NB4 (cell line): ENCODE data around the gene LRRC4B.
A peak's percentile ranks its signal among the peaks of the same experiment; 100 is the strongest.
"Not testable (repeated sequence)": the region's sequence is repeated elsewhere in the genome, so short reads cannot be mapped to it uniquely, and the experiment has no call there.

Source experiments
- DNase-seq: peaks from one replicate; pipeline ENCODE4 v3.0.0; 2010; ENCODE audit warnings: low read depth
- H3K4me3 ChIP-seq: one replicate; pipeline ENCODE4 v1.5.1; 2011; ENCODE audit warnings: mild to moderate bottlenecking, low read depth, low read length, moderate library complexity
- CTCF ChIP-seq: IDR thresholded peaks from one replicate; pipeline ENCODE4 v1.5.1; 2012; ENCODE audit warnings: low read depth, low read length
- MAX ChIP-seq: IDR thresholded peaks from 2 replicates; pipeline ENCODE4 v1.6.1; 2011; ENCODE audit warnings: low read depth, low read length
- MYC ChIP-seq: IDR thresholded peaks from 2 replicates; pipeline ENCODE4 v1.6.1; 2011; ENCODE audit warnings: low read depth, low read length
- POLR2A ChIP-seq: IDR thresholded peaks from 2 replicates; pipeline ENCODE4 v1.6.1; 2011; ENCODE audit warnings: mild to moderate bottlenecking; ENCODE audit not compliant: insufficient read length; ENCODE audit errors: extremely low read depth

LRRC4B gene

GRCh38 chr19:50476224-50476906 is 91.9 kb downstream of the LRRC4B start, which contains the start of the genes EMC10 and GARIN5A:
EMC10 (plus strand) TSS chr19:50476507; CDS start chr19:50476545, 38 bp downstream.
GARIN5A (minus strand) TSS chr19:50476848; CDS start chr19:50476388, 460 bp downstream.
- peak; percentile 51 for DNase-seq
- H3K4me3 ChIP-seq: peak within 1 kb of the TSS; percentile 44
- TF ChIP-seq MAX (no peak), POLR2A (no peak), MYC (no peak), CTCF (no peak)

- no peak overlapping the region for H3K4me3 ChIP-seq
- no peak for TF ChIP-seq POLR2A
- TF ChIP-seq MAX: no peak
- TF ChIP-seq CTCF: no peak
- TF ChIP-seq MYC: no peak
- DNase-seq: no peak
These were observed 92.5 kb downstream of the LRRC4B start for GRCh38 chr19:50475736-50476223.

GRCh38 chr19:50475101-50475568 is 93.1 kb downstream of the LRRC4B start:
- H3K4me3 ChIP-seq: no peak overlapping the region
- no peak for TF ChIP-seq POLR2A
- no peak for TF ChIP-seq MYC
- no peak for TF ChIP-seq CTCF
- TF ChIP-seq MAX: no peak
- no peak for DNase-seq

DNA sequence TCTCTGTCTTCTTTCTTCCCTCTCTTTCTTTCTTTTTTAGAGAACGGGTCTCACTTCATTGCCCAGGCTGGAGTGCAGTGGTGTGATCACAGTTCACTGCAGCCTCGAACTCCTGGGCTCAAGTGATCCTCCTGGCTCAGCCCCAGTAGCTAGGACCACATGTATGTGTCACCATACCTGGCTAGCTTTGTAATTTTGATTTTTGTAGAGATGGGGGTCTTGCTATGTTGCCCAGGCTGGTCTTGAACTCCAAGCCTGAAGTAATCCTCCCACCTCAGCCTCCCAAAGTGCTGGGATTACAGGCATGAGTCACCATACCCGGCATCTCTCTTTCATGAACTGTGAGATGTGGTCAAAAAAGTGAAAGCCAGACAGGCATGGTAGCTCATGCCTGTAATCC is 94.9 kb downstream of the LRRC4B start:
- H3K4me3 ChIP-seq, DNase-seq: not testable (repeated sequence)

DNA sequence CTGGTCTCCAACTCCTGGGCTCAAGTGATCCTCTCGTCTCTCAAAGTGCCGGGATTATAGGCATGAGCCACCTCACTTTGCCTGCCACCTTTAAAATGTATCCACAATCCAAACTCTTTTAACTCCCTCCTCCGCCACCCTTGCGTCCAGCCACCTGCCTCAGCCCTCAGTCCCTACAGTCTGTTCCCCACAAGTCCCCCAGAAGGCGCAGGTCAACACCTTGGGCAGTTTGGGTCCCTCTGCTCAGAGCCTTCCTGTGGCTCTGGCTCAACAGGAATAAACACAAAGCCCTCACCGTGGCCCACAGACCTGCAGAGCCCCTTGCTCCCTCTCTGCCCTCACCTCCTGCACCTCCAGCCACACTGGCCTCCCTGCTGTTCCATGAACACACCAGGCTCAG is 99.4 kb downstream of the LRRC4B start:
- TF ChIP-seq CTCF (no peak), MAX (no peak), POLR2A (no peak), MYC (no peak)
- DNase-seq: no peak
- H3K4me3 ChIP-seq: no peak overlapping the region

DNA sequence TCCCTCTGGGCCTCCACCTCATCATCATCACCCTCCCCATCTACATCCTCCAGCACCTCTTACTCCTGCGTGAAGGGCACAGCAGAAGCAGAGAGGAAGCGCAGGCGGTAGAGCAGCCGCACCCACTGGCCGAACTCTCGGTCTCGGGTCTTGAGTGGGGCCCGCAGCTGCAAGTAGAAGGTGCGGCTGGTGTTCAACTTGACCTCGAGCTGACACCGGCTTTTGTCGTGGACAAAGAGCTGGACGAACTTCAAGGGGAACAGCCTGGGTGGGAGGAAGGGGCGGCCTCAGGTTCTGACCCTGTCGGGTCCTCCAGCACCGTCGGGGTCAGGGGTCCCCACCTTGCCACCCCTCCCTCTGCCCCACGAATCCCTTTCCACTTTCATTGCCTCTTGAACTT is 100.7 kb downstream of the LRRC4B start:
- TF ChIP-seq MAX (no peak), CTCF (no peak)

More for the DNA sequence above, 100.7 kb downstream of the LRRC4B start:
- no peak for DNase-seq
- H3K4me3 ChIP-seq: no peak overlapping the region
